A673 (cell line): ENCODE measurements around the gene SMARCA4. TPM values are rescaled to one million over a fixed set of nuclear protein-coding genes. Genes with fewer than 3 reads are reported as not detected.

Source experiments
- BruUV-seq: library from RNA; stranded (reverse); fragments of 400-500 nt; replicated peaks from 2 replicates; lab custom pipeline; 2021; lab: Mats Ljungman, UMichigan
- CTCF ChIA-PET: fragments of 300-600 bp; sonication (Branson Sonifier 250); formaldehyde crosslinking; loops from one replicate; lab custom pipeline; 2022; ENCODE audit warnings: antibody characterized with exemption; lab: Charles Lee
- POLR2A ChIA-PET: fragments of 300-600 bp; sonication (Branson Sonifier 250); formaldehyde crosslinking; loops from one replicate; lab custom pipeline; 2022; ENCODE audit warnings: antibody characterized with exemption; ENCODE audit not compliant: low non-redundant PET; lab: Charles Lee
- DNase-seq: peaks from one replicate; pipeline ENCODE4 v3.0.0-alpha.2; 2015; ENCODE audit warnings: low spot score
- H3K27ac ChIP-seq: fragments of 200-600 bp; sonication (generic); 2 replicates; pipeline ENCODE4 v1.5.1; 2016; ENCODE audit warnings: mixed run types, low read depth, mild to moderate bottlenecking, mixed read lengths, antibody characterized with exemption, low read length; ENCODE audit not compliant: poor library complexity, severe bottlenecking
- H3K27me3 ChIP-seq: fragments of 200-600 bp; sonication (generic); replicated peaks from 2 replicates; pipeline ENCODE4 v1.6.1; 2017; ENCODE audit warnings: mixed run types, low read depth, mild to moderate bottlenecking, mixed read lengths, antibody characterized with exemption, low read length; ENCODE audit not compliant: insufficient read depth, poor library complexity
- H3K36me3 ChIP-seq: fragments of 200-600 bp; sonication (generic); 2 replicates; pipeline ENCODE4 v1.6.1; 2016; ENCODE audit warnings: mixed run types, mild to moderate bottlenecking, mixed read lengths, antibody characterized with exemption, low read length; ENCODE audit not compliant: insufficient read depth, poor library complexity, severe bottlenecking
- H3K4me1 ChIP-seq: fragments of 200-600 bp; sonication (generic); 2 replicates; pipeline ENCODE4 v1.6.1; 2017; ENCODE audit warnings: mixed run types, mild to moderate bottlenecking, mixed read lengths, antibody characterized with exemption, low read length; ENCODE audit not compliant: insufficient read depth, poor library complexity, severe bottlenecking
- H3K4me3 ChIP-seq: fragments of 200-600 bp; sonication (generic); 2 replicates; pipeline ENCODE4 v1.5.1; 2016; ENCODE audit warnings: low read depth, mixed run types, mild to moderate bottlenecking, mixed read lengths, low read length; ENCODE audit not compliant: poor library complexity, severe bottlenecking
- H3K9me3 ChIP-seq: fragments of 200-600 bp; sonication (generic); 2 replicates; pipeline ENCODE4 v1.6.1; 2016; ENCODE audit warnings: mixed run types, low read depth, mild to moderate bottlenecking, mixed read lengths, antibody characterized with exemption, low read length; ENCODE audit not compliant: poor library complexity, severe bottlenecking
- EZH2 ChIP-seq: fragments of 200-600 bp; sonication (generic); IDR thresholded peaks from 2 replicates; pipeline ENCODE4 v1.6.1; 2017; ENCODE audit warnings: borderline replicate concordance, low read depth, mild to moderate bottlenecking, mixed read lengths, antibody characterized with exemption, low read length; ENCODE audit not compliant: poor library complexity, severe bottlenecking
- intact Hi-C: fragments of 100-400 bp; cut with micrococcal nuclease; formaldehyde crosslinking; loops from one replicate; pipeline ENCODE4 v1.10.0; 2022; ENCODE audit not compliant: unreplicated experiment
- total RNA-seq: library from RNA; stranded (reverse); gene quantifications from 2 replicates; pipeline ENCODE4 v1.2.3, GENCODE V29; 2021
- TF ChIP-seq, protein P1 (sequence below): fragments of 300-800, 200-600 bp; sonication (generic); conservative IDR thresholded peaks from 2 replicates; pipeline ENCODE4 v1.5.1; 2017; ENCODE audit warnings: low read depth, mild to moderate bottlenecking, antibody characterized with exemption, low read length, moderate library complexity, mixed read lengths

SMARCA4 gene
- total RNA-seq, 1 experiment from 2014 or later = 307 TPM

DNA sequence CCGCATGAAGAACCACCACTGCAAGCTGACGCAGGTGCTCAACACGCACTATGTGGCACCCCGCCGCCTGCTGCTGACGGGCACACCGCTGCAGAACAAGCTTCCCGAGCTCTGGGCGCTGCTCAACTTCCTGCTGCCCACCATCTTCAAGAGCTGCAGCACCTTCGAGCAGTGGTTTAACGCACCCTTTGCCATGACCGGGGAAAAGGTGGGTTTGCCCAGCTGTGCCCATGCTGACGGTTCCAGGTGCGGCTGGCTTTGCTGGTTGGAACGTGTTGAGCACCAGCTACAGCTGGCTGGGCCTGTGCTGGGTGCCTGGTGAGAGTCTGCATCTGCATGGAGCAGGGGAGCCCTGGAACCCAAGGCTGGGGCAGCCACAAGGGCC lies 60.9 kb downstream of the SMARCA4 start:
- BruUV-seq = no TSS peak
- no peak for DNase-seq
- H3K4me3 ChIP-seq = no peak overlapping the region
- H3K27ac ChIP-seq = no peak overlapping the region
- H3K36me3 ChIP-seq = peaks cover 95% of the 10 kb centered on the region
- TF ChIP-seq, protein P1, sequence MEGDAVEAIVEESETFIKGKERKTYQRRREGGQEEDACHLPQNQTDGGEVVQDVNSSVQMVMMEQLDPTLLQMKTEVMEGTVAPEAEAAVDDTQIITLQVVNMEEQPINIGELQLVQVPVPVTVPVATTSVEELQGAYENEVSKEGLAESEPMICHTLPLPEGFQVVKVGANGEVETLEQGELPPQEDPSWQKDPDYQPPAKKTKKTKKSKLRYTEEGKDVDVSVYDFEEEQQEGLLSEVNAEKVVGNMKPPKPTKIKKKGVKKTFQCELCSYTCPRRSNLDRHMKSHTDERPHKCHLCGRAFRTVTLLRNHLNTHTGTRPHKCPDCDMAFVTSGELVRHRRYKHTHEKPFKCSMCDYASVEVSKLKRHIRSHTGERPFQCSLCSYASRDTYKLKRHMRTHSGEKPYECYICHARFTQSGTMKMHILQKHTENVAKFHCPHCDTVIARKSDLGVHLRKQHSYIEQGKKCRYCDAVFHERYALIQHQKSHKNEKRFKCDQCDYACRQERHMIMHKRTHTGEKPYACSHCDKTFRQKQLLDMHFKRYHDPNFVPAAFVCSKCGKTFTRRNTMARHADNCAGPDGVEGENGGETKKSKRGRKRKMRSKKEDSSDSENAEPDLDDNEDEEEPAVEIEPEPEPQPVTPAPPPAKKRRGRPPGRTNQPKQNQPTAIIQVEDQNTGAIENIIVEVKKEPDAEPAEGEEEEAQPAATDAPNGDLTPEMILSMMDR = no peak
- no peak for TF ChIP-seq EZH2
- CTCF ChIA-PET = no interaction called here
- no peaks in the 10 kb centered on the region for H3K9me3 ChIP-seq
- POLR2A ChIA-PET = no interaction called here
- no peaks in the 10 kb centered on the region for H3K27me3 ChIP-seq
- no peaks in the 10 kb centered on the region for H3K4me1 ChIP-seq
- intact Hi-C loops = no loop called here

DNA sequence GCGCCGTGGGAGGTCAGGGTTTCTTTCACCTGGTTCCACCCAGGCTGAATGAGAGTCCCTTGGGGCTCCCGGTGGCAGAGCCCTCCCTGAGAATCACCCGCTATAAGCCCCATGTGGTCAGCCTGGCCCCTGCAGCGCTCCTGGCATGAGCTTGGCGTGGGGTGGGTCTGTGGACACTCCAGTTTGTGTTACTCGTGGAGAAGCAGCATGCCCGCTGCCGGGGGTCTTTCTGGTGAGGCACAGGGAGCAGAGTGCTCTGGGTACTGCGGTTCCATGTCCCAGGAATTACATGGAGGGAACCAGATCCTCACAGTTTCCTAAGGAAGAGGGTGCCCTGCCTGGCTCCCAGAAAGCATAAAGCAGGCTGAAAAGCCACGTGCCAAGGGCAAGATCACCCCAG lies 62.2 kb downstream of the SMARCA4 start:
- H3K27me3 ChIP-seq = no peaks in the 10 kb centered on the region
- intact Hi-C loops = no loop called here
- TF ChIP-seq, protein P1 = no peak
- no peak for TF ChIP-seq EZH2
- peaks cover 95% of the 10 kb centered on the region for H3K36me3 ChIP-seq
- DNase-seq = no peak
- H3K27ac ChIP-seq = no peak overlapping the region
- no TSS peak for BruUV-seq
- no peaks in the 10 kb centered on the region for H3K4me1 ChIP-seq
- H3K9me3 ChIP-seq = no peaks in the 10 kb centered on the region
- POLR2A ChIA-PET = no interaction called here
- H3K4me3 ChIP-seq = no peak overlapping the region
- CTCF ChIA-PET = no interaction called here

DNA sequence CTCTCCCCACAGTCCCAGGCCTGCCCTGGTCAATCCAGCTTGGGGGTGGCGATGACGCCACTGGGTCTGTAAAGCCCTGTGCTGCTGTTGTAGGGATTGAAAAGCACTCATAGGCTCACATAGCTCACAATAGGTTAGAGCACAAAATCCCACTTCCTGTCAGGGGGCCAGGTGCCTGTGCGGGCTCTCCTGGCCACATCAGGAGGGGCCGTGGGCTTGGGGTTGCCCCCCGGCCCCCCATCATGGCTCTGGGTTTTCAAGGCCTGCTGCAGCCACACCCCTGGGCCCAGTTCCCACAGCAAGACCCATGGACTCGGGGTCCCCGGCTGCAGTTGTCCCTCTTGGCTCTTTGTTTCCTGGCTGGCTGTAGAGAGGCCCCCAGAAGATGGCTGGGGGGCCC lies 62.9 kb downstream of the SMARCA4 start:
- ChIA-PET CTCF (no interaction called here), POLR2A (no interaction called here)
- intact Hi-C loops = no loop called here
- Histone ChIP-seq H3K4me3 (no peak overlapping the region), H3K27ac (no peak overlapping the region), H3K27me3 (no peaks in the 10 kb centered on the region), H3K9me3 (no peaks in the 10 kb centered on the region), H3K36me3 (peaks cover 96% of the 10 kb centered on the region), H3K4me1 (no peaks in the 10 kb centered on the region)
- no peak for DNase-seq
- no TSS peak for BruUV-seq
- no peak for TF ChIP-seq EZH2
- TF ChIP-seq, protein P1 = no peak
